Fibroblast of skin of right quadriceps (primary cell): ENCODE measurements around the gene F2.

Source experiments
- DNase-seq: peaks from one replicate; pipeline ENCODE4 v3.0.0-alpha.2; 2013

The F2 gene

GRCh38 chr11:46743693-46744339 is 24.8 kb downstream of the F2 start:
- DNase-seq, result no peak

GRCh38 chr11:46745328-46745727 is 26.3 kb downstream of the F2 start:
- no peak for DNase-seq

GRCh38 chr11:46745995-46746394 is 27.0 kb downstream of the F2 start:
- no peak for DNase-seq

GRCh38 chr11:46747150-46747549 is 28.1 kb downstream of the F2 start:
- no peak for DNase-seq

GRCh38 chr11:46755962-46756361 is 36.9 kb downstream of the F2 start:
- DNase-seq, result no peak

- no peak for DNase-seq
Observed at GRCh38 chr11:46759196-46759595, 40.2 kb downstream of the F2 start.

GRCh38 chr11:46760429-46761128 is 41.6 kb downstream of the F2 start:
- DNase-seq, result no peak

GRCh38 chr11:46761807-46762206 is 42.8 kb downstream of the F2 start:
- no peak for DNase-seq

- no peak for DNase-seq
Observed at GRCh38 chr11:46762248-46762647, 43.2 kb downstream of the F2 start.

GRCh38 chr11:46766656-46767055 is 47.6 kb downstream of the F2 start:
- DNase-seq, result no peak

- DNase-seq, result no peak
Observed at GRCh38 chr11:46769636-46770221, 50.7 kb downstream of the F2 start.

- no peak for DNase-seq
Observed at GRCh38 chr11:46776878-46777277, 57.9 kb downstream of the F2 start.

- DNase-seq, result no peak
Observed at GRCh38 chr11:46778416-46778815, 59.4 kb downstream of the F2 start.
